Erythroblast (primary cell): ENCODE data around the gene ATP6V1G2.
A peak's percentile ranks its signal among the peaks of the same experiment; 100 is the strongest.

Source experiments
- GATA1 ChIP-seq: IDR thresholded peaks from 2 replicates; pipeline ENCODE4 v1.6.1; 2011; ENCODE audit warnings: low read depth, mild to moderate bottlenecking, control low read depth, low read length, moderate library complexity
- POLR2A ChIP-seq: IDR thresholded peaks from 2 replicates; pipeline ENCODE4 v1.6.1; 2011; ENCODE audit warnings: mild to moderate bottlenecking, low read length

DNA sequence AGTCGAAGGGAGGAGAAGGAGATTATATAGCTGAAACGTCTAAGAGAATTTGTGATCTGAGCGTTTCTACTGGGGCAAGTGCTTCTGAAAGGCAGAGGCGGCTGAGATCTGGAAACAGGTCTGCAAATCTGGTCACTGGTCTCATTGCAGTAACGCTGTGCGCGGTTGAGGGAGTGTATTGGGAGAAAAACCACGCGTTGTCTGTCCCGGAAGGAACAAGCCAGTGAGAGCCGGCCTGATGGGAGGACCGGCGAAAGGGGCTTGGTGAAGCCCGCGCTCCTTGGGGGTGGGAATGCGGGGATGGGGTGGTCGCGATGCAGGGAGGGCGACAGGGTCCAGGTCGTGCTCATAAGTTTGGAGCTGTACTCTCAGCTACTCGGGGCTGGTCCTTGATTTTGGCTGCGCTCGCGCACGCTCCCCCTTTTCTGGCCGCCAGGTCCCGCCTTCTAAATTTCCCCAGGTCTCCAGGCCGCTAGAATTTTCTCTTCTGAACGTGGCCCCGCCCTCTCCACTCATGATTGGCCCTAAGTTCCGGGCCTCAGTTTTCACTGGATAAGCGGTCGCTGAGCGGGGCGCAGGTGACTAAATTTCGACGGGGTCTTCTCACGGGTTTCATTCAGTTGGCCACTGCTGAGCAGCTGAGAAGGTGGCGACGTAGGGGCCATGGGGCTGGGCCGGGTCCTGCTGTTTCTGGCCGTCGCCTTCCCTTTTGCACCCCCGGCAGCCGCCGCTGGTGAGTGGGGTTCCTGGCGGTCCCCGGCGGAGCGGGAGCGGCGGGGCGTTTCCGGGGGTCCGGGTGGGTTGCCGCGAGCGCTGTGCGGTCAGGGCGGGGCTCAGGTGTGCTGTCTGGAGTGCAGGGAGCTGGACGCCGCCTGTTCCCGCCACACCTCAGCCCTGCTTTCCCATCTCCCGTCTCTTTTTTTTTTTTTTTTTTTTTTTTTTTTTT lies 48.6 kb downstream of the ATP6V1G2 start, which contains the start of gene MICB:
- TF ChIP-seq POLR2A (peak; percentile 32), GATA1 (no peak)
